ENCODE data around the gene ZNF761.

The ZNF761 gene

DNA sequence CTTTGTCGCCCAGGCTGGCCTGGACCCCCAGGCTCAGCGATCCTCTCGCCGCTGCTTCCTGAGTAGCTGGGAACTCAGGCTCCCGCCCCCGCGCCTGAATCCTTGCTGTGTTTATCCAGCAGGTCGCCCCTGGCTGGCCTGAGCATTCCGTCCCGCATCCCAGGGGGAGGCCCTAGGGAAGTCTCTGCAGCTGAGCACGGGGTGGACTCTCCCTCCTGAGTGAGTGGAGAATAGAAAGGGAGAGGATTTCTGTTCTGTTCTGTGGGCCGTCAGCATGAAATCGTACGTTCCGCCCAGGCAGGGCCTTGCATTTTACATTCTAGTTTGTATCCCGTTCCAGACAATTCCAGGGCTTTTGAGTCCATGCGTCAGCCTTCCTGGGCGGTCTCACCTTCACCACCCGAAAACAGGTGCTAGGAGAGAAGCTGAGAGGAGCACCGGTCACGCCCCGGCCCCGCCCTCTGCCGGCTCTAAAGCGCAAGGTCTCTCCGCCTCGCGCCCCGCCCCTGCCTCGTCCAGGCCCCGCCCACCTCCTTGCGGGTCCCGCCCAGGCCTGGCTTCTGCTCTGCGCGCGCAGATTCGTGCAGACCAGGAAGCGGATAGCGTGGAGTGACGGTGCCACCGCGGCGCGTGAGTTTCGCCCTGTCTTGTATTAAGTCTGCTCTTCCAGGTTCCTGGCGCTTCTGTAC, at the start of gene ZNF761:
Gene ZNF761 (plus strand): TSS at position 586 of the 689 bp plus-strand sequence. CDS start 15,285 bp downstream, outside the sequence.
- in situ Hi-C loops (cut with HindIII; ENCODE audit: low sequenced_read_pairs) = no loop called here

GRCh38 chr19:53388168-53388567, 43.6 kb upstream of the ZNF761 start:
- TF ChIP-seq CTCF (IDR thresholded peaks at IDR 0.05; ENCODE audit: low read depth, low read length) = no peak
- in situ Hi-C loops (cut with HindIII; ENCODE audit: low sequenced_read_pairs) = no loop called here
- no peak for DNase-seq (ENCODE audit: low read depth, low spot score)
- no peak overlapping the region for H3K4me3 ChIP-seq (ENCODE audit: low read depth, low read length)

More for the DNA sequence above, at the start of gene ZNF761:
- peak; percentile 43 for TF ChIP-seq CTCF (IDR thresholded peaks at IDR 0.05; ENCODE audit: low read depth, low read length)
- peak within 1 kb of the TSS; percentile 64 for H3K4me3 ChIP-seq (ENCODE audit: low read depth, low read length)
- peak; percentile 91 for DNase-seq (ENCODE audit: low read depth, low spot score)

DNA sequence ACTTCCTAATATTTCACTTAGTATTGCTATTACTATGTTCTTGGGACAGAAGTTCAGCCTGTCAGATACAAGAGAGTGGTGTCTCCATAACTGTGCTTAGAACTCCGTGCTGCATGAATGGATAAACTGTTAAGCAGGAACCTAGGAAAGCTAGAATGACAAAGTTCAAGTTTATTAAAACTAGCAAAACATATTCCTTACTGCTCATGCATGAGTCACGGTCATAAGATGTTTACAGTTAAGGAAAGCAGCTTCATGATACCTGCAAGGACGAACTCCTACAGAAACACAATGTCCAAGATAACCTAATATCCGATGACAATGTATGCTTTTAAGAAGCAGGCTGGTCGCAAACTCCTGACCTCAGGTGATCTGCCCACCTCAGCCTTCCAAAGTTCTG, 42.9 kb upstream of the ZNF761 start:
- DNase-seq (ENCODE audit: low read depth, low spot score) = no peak
- TF ChIP-seq CTCF (IDR thresholded peaks at IDR 0.05; ENCODE audit: low read depth, low read length) = no peak
- H3K4me3 ChIP-seq (ENCODE audit: low read depth, low read length) = no peak overlapping the region
- in situ Hi-C loops (cut with HindIII; ENCODE audit: low sequenced_read_pairs) = no loop called here

DNA sequence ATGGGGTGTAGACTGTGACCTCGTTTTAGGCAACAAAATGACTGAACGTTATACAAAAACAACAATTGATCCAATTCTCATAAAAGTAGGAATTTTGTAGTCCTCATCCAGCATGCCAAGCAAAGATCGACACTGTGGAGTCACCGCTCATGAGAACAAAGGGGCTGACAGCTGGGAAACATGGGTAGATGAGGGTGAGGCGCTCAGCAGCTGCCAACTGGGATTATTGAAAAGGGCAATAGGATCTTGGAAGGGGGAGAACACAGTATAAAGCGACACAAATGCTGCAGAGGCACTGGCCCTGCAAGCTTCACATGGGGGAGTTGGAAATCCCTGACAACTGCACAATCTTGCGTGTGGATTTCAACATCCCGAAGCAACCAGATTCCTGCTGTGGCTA, 42.2 kb upstream of the ZNF761 start:
- TF ChIP-seq CTCF (IDR thresholded peaks at IDR 0.05; ENCODE audit: low read depth, low read length) = no peak
- no peak overlapping the region for H3K4me3 ChIP-seq (ENCODE audit: low read depth, low read length)
- in situ Hi-C loops (cut with HindIII; ENCODE audit: low sequenced_read_pairs) = no loop called here
- no peak for DNase-seq (ENCODE audit: low read depth, low spot score)

- TF ChIP-seq CTCF (IDR thresholded peaks at IDR 0.05; ENCODE audit: low read depth, low read length) = no peak
- DNase-seq (ENCODE audit: low read depth, low spot score) = no peak
- no peak overlapping the region for H3K4me3 ChIP-seq (ENCODE audit: low read depth, low read length)
- in situ Hi-C loops (cut with HindIII; ENCODE audit: low sequenced_read_pairs) = no loop called here
These were observed 41.8 kb upstream of the ZNF761 start for GRCh38 chr19:53389978-53390377.

- in situ Hi-C loops (cut with HindIII; ENCODE audit: low sequenced_read_pairs) = no loop called here
- DNase-seq (ENCODE audit: low read depth, low spot score) = no peak
- H3K4me3 ChIP-seq (ENCODE audit: low read depth, low read length) = peak overlapping the region; percentile 92
- TF ChIP-seq CTCF (IDR thresholded peaks at IDR 0.05; ENCODE audit: low read depth, low read length) = no peak
These were observed 37.2 kb upstream of the ZNF761 start for GRCh38 chr19:53394522-53394973.
